ENCODE results near the gene GJB1. TPM values are rescaled to one million over a fixed set of nuclear protein-coding genes. Genes with fewer than 3 reads are reported as not detected.

GJB1 gene
- total and polyA plus RNA-seq, 2 experiments from 2014 or later: 0.14 TPM; not detected in 1

DNA sequence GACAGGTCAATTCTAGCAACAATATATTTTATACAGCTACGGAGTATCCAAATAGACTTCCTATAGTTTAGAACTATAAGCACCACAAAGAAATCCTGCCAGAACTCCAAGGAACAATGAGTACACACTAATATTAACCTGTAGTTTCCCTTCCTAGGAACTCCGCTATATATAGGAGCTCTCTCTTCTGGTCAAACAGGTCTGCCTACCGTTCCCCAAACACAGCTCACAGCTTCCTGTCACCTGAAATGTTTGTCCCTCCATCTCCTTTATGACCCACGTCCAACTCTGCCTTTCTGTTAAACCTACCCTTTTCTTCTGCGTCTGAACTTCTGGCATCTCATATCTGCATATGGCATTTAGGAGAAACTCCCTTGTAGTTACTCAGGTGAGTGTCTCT, 10.5 kb upstream of the GJB1 start:
- Mint-ChIP-seq H3K4me1 (peaks cover 28% of the 10 kb centered on the region), H3K36me3 (ENCODE audit: low read depth) (no peaks in the 10 kb centered on the region), H3K27me3 (ENCODE audit: insufficient read depth, low read depth, poor library complexity) (peaks cover 1% of the 10 kb centered on the region), H3K4me3 (no peak overlapping the region), H3K9me3 (no peaks in the 10 kb centered on the region; the same call in 2 of the 3 replicates), H3K27ac (no peak overlapping the region)
- Histone ChIP-seq H2AFZ (no peak overlapping the region), H3K9me2 (ENCODE audit: insufficient read depth) (no peaks in the 10 kb centered on the region), H3K27ac (ENCODE audit: low read depth) (no peak overlapping the region), H3F3A (replicated peaks; ENCODE audit: low read depth) (no peaks in the 10 kb centered on the region), H3K4me3 (no peak overlapping the region), H4K20me1 (replicated peaks; ENCODE audit: insufficient read depth) (no peaks in the 10 kb centered on the region), H3K36me3 (ENCODE audit: insufficient read depth) (no peaks in the 10 kb centered on the region), H3K4me1 (ENCODE audit: insufficient read depth) (peaks cover 7% of the 10 kb centered on the region; the same call in 1 of the 2 replicates), H3K79me2 (replicated peaks; ENCODE audit: insufficient read depth) (no peaks in the 10 kb centered on the region), H3K4me2 (no peak overlapping the region), H3K27me3 (ENCODE audit: insufficient read depth) (no peaks in the 10 kb centered on the region)
- no peak for ATAC-seq
- no peak for DNase-seq (ENCODE audit: low spot score)
- TF ChIP-seq, protein P1, sequence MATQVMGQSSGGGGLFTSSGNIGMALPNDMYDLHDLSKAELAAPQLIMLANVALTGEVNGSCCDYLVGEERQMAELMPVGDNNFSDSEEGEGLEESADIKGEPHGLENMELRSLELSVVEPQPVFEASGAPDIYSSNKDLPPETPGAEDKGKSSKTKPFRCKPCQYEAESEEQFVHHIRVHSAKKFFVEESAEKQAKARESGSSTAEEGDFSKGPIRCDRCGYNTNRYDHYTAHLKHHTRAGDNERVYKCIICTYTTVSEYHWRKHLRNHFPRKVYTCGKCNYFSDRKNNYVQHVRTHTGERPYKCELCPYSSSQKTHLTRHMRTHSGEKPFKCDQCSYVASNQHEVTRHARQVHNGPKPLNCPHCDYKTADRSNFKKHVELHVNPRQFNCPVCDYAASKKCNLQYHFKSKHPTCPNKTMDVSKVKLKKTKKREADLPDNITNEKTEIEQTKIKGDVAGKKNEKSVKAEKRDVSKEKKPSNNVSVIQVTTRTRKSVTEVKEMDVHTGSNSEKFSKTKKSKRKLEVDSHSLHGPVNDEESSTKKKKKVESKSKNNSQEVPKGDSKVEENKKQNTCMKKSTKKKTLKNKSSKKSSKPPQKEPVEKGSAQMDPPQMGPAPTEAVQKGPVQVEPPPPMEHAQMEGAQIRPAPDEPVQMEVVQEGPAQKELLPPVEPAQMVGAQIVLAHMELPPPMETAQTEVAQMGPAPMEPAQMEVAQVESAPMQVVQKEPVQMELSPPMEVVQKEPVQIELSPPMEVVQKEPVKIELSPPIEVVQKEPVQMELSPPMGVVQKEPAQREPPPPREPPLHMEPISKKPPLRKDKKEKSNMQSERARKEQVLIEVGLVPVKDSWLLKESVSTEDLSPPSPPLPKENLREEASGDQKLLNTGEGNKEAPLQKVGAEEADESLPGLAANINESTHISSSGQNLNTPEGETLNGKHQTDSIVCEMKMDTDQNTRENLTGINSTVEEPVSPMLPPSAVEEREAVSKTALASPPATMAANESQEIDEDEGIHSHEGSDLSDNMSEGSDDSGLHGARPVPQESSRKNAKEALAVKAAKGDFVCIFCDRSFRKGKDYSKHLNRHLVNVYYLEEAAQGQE (IDR thresholded peaks at IDR 0.05; ENCODE audit: unreplicated experiment): no peak
- TF ChIP-seq CREB1 (CRISPR knock-in tag; IDR thresholded peaks at IDR 0.05; ENCODE audit: low read depth): no peak
- TF ChIP-seq EZH2phosphoT487 (IDR thresholded peaks at IDR 0.05; ENCODE audit: unreplicated experiment): no peak
- no peak for TF ChIP-seq EZH2 (IDR thresholded peaks at IDR 0.05; ENCODE audit: low read depth, unreplicated experiment)
- TF ChIP-seq, protein P2, sequence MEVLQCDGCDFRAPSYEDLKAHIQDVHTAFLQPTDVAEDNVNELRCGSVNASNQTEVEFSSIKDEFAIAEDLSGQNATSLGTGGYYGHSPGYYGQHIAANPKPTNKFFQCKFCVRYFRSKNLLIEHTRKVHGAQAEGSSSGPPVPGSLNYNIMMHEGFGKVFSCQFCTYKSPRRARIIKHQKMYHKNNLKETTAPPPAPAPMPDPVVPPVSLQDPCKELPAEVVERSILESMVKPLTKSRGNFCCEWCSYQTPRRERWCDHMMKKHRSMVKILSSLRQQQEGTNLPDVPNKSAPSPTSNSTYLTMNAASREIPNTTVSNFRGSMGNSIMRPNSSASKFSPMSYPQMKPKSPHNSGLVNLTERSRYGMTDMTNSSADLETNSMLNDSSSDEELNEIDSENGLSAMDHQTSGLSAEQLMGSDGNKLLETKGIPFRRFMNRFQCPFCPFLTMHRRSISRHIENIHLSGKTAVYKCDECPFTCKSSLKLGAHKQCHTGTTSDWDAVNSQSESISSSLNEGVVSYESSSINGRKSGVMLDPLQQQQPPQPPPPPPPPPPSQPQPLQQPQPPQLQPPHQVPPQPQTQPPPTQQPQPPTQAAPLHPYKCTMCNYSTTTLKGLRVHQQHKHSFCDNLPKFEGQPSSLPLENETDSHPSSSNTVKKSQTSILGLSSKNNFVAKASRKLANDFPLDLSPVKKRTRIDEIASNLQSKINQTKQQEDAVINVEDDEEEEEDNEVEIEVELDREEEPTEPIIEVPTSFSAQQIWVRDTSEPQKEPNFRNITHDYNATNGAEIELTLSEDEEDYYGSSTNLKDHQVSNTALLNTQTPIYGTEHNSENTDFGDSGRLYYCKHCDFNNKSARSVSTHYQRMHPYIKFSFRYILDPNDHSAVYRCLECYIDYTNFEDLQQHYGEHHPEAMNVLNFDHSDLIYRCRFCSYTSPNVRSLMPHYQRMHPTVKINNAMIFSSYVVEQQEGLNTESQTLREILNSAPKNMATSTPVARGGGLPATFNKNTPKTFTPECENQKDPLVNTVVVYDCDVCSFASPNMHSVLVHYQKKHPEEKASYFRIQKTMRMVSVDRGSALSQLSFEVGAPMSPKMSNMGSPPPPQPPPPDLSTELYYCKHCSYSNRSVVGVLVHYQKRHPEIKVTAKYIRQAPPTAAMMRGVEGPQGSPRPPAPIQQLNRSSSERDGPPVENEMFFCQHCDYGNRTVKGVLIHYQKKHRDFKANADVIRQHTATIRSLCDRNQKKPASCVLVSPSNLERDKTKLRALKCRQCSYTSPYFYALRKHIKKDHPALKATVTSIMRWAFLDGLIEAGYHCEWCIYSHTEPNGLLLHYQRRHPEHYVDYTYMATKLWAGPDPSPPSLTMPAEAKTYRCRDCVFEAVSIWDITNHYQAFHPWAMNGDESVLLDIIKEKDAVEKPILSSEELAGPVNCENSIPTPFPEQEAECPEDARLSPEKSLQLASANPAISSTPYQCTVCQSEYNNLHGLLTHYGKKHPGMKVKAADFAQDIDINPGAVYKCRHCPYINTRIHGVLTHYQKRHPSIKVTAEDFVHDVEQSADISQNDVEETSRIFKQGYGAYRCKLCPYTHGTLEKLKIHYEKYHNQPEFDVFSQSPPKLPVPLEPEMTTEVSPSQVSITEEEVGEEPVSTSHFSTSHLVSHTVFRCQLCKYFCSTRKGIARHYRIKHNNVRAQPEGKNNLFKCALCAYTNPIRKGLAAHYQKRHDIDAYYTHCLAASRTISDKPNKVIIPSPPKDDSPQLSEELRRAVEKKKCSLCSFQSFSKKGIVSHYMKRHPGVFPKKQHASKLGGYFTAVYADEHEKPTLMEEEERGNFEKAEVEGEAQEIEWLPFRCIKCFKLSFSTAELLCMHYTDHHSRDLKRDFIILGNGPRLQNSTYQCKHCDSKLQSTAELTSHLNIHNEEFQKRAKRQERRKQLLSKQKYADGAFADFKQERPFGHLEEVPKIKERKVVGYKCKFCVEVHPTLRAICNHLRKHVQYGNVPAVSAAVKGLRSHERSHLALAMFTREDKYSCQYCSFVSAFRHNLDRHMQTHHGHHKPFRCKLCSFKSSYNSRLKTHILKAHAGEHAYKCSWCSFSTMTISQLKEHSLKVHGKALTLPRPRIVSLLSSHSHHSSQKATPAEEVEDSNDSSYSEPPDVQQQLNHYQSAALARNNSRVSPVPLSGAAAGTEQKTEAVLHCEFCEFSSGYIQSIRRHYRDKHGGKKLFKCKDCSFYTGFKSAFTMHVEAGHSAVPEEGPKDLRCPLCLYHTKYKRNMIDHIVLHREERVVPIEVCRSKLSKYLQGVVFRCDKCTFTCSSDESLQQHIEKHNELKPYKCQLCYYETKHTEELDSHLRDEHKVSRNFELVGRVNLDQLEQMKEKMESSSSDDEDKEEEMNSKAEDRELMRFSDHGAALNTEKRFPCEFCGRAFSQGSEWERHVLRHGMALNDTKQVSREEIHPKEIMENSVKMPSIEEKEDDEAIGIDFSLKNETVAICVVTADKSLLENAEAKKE (CRISPR knock-in tag; IDR thresholded peaks at IDR 0.05): no peak
- TF ChIP-seq ZNF114 (CRISPR knock-in tag; IDR thresholded peaks at IDR 0.05): no peak
- no peak for TF ChIP-seq JUNB (IDR thresholded peaks at IDR 0.05; ENCODE audit: unreplicated experiment)
- TF ChIP-seq, protein P3, sequence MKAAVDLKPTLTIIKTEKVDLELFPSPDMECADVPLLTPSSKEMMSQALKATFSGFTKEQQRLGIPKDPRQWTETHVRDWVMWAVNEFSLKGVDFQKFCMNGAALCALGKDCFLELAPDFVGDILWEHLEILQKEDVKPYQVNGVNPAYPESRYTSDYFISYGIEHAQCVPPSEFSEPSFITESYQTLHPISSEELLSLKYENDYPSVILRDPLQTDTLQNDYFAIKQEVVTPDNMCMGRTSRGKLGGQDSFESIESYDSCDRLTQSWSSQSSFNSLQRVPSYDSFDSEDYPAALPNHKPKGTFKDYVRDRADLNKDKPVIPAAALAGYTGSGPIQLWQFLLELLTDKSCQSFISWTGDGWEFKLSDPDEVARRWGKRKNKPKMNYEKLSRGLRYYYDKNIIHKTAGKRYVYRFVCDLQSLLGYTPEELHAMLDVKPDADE (IDR thresholded peaks at IDR 0.05): no peak
